T47D (cell line): ENCODE results near the gene TMED8.

Experiments
- DNase-seq, 2 experiments: peaks; one replicate each; pipeline versions ENCODE4 v3.0.0 to v3.0.0-alpha.2; 2011 to 2012; ENCODE audit warnings: low read depth in 1 of 2, low spot score in 1 of 2
- JUND ChIP-seq: IDR thresholded peaks from 2 replicates; pipeline ENCODE4 v1.6.1; 2012; ENCODE audit warnings: low read depth
- in situ Hi-C: cut with HindIII; loops from 2 replicates; pipeline ENCODE4 v1.10.0; 2016; ENCODE audit warnings: low sequenced_read_pairs, low pct_unique_long_range_greater_than_20kb

TMED8 gene

GRCh38 chr14:77296155-77296554 is 80.7 kb downstream of the TMED8 start:
- DNase-seq, result no peak
- in situ Hi-C loops, result no loop called here
- TF ChIP-seq JUND, result no peak

DNA sequence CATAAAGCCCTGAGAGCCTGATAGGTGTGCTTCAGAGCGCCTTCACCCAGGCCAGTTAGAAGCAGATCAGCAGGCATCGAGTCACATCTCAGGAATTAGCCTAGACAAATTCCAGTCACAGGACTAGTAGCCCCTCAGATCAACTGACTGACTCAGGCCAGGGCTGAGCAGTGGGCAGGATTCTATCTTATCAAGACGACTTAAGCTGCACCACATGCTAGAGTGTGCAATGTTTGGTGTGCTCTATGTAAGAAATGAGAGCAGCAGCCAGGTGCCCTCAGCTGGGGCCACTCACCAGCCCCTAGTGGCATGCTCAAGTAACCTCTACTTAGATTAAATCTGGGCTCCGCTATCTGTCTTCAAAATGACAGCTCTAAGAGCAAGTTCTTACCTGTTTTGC is 86.2 kb downstream of the TMED8 start:
- in situ Hi-C loops, result no loop called here
- no peak for DNase-seq
- TF ChIP-seq JUND, result no peak

GRCh38 chr14:77286576-77286975 is 90.3 kb downstream of the TMED8 start:
- TF ChIP-seq JUND, result no peak
- in situ Hi-C loops, result no loop called here
- no peak for DNase-seq
